HepG2 (cell line): ENCODE measurements around the gene VAMP2. TPM values are rescaled to one million over a fixed set of nuclear protein-coding genes. Genes with fewer than 3 reads are reported as not detected.

Experiments
- DNMT1 ChIP-seq: sonication (generic); formaldehyde crosslinking; IDR thresholded peaks from 2 replicates; pipeline ENCODE4 v1.5.1; 2020; ENCODE audit warnings: mild to moderate bottlenecking, missing genetic modification reagents
- NR2C2 ChIP-seq: sonication (generic); formaldehyde crosslinking; IDR thresholded peaks from 2 replicates; pipeline ENCODE4 v1.4.0; 2020; ENCODE audit warnings: missing genetic modification reagents, mild to moderate bottlenecking, moderate library complexity, borderline replicate concordance
- PPARG ChIP-seq: conservative IDR thresholded peaks from 2 replicates; pipeline ENCODE4 v1.6.1; 2016; ENCODE audit warnings: missing biosample characterization, missing genetic modification reagents
- RERE ChIP-seq: IDR thresholded peaks from 2 replicates; pipeline ENCODE4 v1.6.1; 2016; ENCODE audit warnings: low read depth, missing genetic modification reagents, missing compliant biosample characterization
- TRIM24 ChIP-seq: sonication (generic); formaldehyde crosslinking; IDR thresholded peaks from 2 replicates; pipeline ENCODE4 v1.8.0; 2022; ENCODE audit warnings: mild to moderate bottlenecking, missing genetic modification reagents
- UBTF ChIP-seq: sonication (generic); formaldehyde crosslinking; IDR thresholded peaks from 2 replicates; pipeline ENCODE4 v1.4.0; 2020; ENCODE audit warnings: mild to moderate bottlenecking, missing genetic modification reagents
- ZNF136 ChIP-seq: sonication (generic); formaldehyde crosslinking; IDR thresholded peaks from 2 replicates; pipeline ENCODE4 v1.8.1; 2022; ENCODE audit warnings: low read depth, mild to moderate bottlenecking, moderate library complexity, missing genetic modification reagents
- ZNF33B ChIP-seq: sonication (generic); formaldehyde crosslinking; IDR thresholded peaks from 2 replicates; pipeline ENCODE4 v1.5.1; 2020; ENCODE audit warnings: mild to moderate bottlenecking, missing genetic modification reagents
- ZNF780A ChIP-seq: sonication (generic); formaldehyde crosslinking; IDR thresholded peaks from 2 replicates; pipeline ENCODE4 v1.8.0; 2022; ENCODE audit warnings: mild to moderate bottlenecking, missing genetic modification reagents, moderate library complexity
- polyA plus RNA-seq, 8 experiments: library from polyadenylated mRNA; depleted of rRNA in 3 of 8; stranded (reverse) in 7 of 8; unstranded in 1 of 8; fragments of >200 nt; fragmentation: Illumina TruSeq in 4 of 8; extraction: Trizol in 4 of 8; gene quantifications; 2 replicates each; pipeline versions ENCODE4 v1.2.1 to v1.2.3, GENCODE V29; 2011 to 2016; ENCODE audit warnings: low read depth in 4 of 8, missing spikeins in 1 of 8, mixed read lengths in 1 of 8; ENCODE audit not compliant: insufficient read depth in 1 of 8
- total RNA-seq, 5 experiments: library from RNA; depleted of rRNA; stranded (reverse); fragments of >200 nt; fragmentation: Illumina TruSeq; extraction: Trizol; gene quantifications; 2 replicates each; pipeline ENCODE4 v1.2.3, GENCODE V29; 2016; ENCODE audit warnings: low read depth in 1 of 5
- TF ChIP-seq, protein P1 (sequence below): sonication (generic); formaldehyde crosslinking; IDR thresholded peaks from 2 replicates; pipeline ENCODE4 v1.5.1; 2020; ENCODE audit warnings: mild to moderate bottlenecking, missing genetic modification reagents, moderate library complexity

The VAMP2 gene
- total and polyA plus RNA-seq, 2 of the 13 experiments (the other 11 are each of a cell fraction or from before 2014, with no cell fraction given): 3.9 to 17.2 TPM

DNA sequence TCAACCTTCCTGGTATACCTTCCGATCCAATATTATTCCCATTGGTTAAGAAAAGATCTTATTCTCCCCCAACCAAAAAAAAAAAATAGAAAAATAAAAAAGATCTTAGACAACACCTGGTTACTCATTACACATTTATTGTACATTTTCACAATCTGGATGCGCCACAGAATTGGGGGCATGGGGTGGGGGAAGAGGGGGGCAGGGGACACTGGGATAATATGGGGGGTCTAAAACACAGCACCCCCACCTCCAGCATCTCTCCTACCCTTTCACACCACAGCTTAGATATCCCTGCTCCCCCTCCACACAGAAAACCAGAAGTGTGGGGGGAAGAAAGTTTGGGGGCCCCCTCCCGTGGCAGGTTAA, 3.7 kb downstream of the VAMP2 start (continued):
- TF ChIP-seq ZNF780A (CRISPR knock-in tag) (no peak), ZNF33B (CRISPR knock-in tag) (no peak), RERE (no peak), PPARG (CRISPR knock-in tag) (no peak), UBTF (CRISPR knock-in tag) (no peak), NR2C2 (no peak), DNMT1 (CRISPR knock-in tag) (no peak), ZNF136 (no peak), TRIM24 (no peak)
- TF ChIP-seq, protein P1, sequence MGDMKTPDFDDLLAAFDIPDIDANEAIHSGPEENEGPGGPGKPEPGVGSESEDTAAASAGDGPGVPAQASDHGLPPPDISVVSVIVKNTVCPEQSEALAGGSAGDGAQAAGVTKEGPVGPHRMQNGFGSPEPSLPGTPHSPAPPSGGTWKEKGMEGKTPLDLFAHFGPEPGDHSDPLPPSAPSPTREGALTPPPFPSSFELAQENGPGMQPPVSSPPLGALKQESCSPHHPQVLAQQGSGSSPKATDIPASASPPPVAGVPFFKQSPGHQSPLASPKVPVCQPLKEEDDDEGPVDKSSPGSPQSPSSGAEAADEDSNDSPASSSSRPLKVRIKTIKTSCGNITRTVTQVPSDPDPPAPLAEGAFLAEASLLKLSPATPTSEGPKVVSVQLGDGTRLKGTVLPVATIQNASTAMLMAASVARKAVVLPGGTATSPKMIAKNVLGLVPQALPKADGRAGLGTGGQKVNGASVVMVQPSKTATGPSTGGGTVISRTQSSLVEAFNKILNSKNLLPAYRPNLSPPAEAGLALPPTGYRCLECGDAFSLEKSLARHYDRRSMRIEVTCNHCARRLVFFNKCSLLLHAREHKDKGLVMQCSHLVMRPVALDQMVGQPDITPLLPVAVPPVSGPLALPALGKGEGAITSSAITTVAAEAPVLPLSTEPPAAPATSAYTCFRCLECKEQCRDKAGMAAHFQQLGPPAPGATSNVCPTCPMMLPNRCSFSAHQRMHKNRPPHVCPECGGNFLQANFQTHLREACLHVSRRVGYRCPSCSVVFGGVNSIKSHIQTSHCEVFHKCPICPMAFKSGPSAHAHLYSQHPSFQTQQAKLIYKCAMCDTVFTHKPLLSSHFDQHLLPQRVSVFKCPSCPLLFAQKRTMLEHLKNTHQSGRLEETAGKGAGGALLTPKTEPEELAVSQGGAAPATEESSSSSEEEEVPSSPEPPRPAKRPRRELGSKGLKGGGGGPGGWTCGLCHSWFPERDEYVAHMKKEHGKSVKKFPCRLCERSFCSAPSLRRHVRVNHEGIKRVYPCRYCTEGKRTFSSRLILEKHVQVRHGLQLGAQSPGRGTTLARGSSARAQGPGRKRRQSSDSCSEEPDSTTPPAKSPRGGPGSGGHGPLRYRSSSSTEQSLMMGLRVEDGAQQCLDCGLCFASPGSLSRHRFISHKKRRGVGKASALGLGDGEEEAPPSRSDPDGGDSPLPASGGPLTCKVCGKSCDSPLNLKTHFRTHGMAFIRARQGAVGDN (CRISPR knock-in tag): no peak
